ENCODE results near the gene MINDY2. TPM values are rescaled to one million over a fixed set of nuclear protein-coding genes. Genes with fewer than 3 reads are reported as not detected.

MINDY2 gene
- total and polyA plus RNA-seq, 2 of the 8 experiments (the other 6 are each of a cell fraction or from before 2014, with no cell fraction given), result 3.1 to 25.7 TPM

- Histone ChIP-seq H4K91ac (replicated peaks; ENCODE audit: insufficient read length, low read length) (no peak overlapping the region), H3K79me2 (ENCODE audit: control insufficient read depth in 1 of 2, insufficient read depth in 2 of 2, low read length in 2 of 2) (no peaks in the 10 kb centered on the region), H2BK20ac (ENCODE audit: low read length) (no peak overlapping the region), H4K20me1 (replicated peaks in 1 of 2; ENCODE audit: control insufficient read depth in 1 of 2, insufficient read depth in 2 of 2, low read length in 2 of 2) (no peaks in the 10 kb centered on the region), H3K14ac (ENCODE audit: insufficient read length) (no peak overlapping the region), H3K9ac (replicated peaks in 1 of 4; ENCODE audit: extremely low read depth in 1 of 4, low read depth in 3 of 4, low read length in 3 of 4) (no peak overlapping the region), H3K56ac (replicated peaks; ENCODE audit: insufficient read length, low read depth, low read length) (no peak overlapping the region), H2BK5ac (ENCODE audit: low read depth, low read length) (no peak overlapping the region), H2AK5ac (ENCODE audit: low read depth, low read length) (no peak overlapping the region), H2BK15ac (ENCODE audit: low read length) (no peak overlapping the region), H3K27ac (ENCODE audit: low read depth, low read length) (no peak overlapping the region), H3K27me3 (replicated peaks in 1 of 4; ENCODE audit: control insufficient read depth in 3 of 4, extremely low read depth in 1 of 4, insufficient read depth in 3 of 4, low read length in 3 of 4) (no peaks in the 10 kb centered on the region), H3K4ac (replicated peaks; ENCODE audit: insufficient read length, low read depth, low read length) (no peak overlapping the region), H3K9me3 (ENCODE audit: insufficient read depth in 2 of 2, low read depth in 1 of 2, low read length in 1 of 2) (no peaks in the 10 kb centered on the region), H2BK120ac (replicated peaks; ENCODE audit: low read depth, low read length) (no peak overlapping the region), H3K4me1 (replicated peaks in 1 of 4; ENCODE audit: control insufficient read depth in 3 of 4, insufficient read depth in 4 of 4, low read length in 3 of 4) (no peaks in the 10 kb centered on the region), H3K79me1 (ENCODE audit: low read depth, low read length) (no peaks in the 10 kb centered on the region), H3K23ac (ENCODE audit: insufficient read length) (no peak overlapping the region), H3K4me2 (ENCODE audit: insufficient read depth in 1 of 2, low read depth in 2 of 2, low read length in 2 of 2) (no peak overlapping the region), H3K18ac (ENCODE audit: extremely low read depth, low read length) (no peak overlapping the region), H3K36me3 (ENCODE audit: control insufficient read depth in 2 of 4, insufficient read depth in 4 of 4, low read length in 3 of 4) (no peaks in the 10 kb centered on the region), H4K5ac (ENCODE audit: insufficient read length, low read depth, low read length) (no peak overlapping the region), H2AFZ (ENCODE audit: low read length) (no peak overlapping the region), H3K23me2 (ENCODE audit: low read depth, low read length) (no peaks in the 10 kb centered on the region), H4K8ac (ENCODE audit: extremely low read depth, insufficient read depth, low read length) (no peak overlapping the region), H3K4me3 (ENCODE audit: extremely low read depth in 1 of 4, insufficient read depth in 2 of 4, low read depth in 3 of 4, low read length in 4 of 4) (no peak overlapping the region), H2BK12ac (ENCODE audit: low read depth, low read length) (no peak overlapping the region)
- 91% methylated on average over 7 of the region's 7 CpGs; no CpG with 5 or more reads in 1 of the 2 experiments for WGBS, 2 experiments (ENCODE audit: extremely low coverage in 1 of 2, insufficient coverage in 1 of 2, insufficient read length in 1 of 2, insufficient replicate concordance in 2 of 2, low coverage in 1 of 2, low lambda C conversion rate in 2 of 2, missing lambda C conversion rate in 1 of 2)
- no peak for FAIRE-seq
- no peak for DNase-seq (ENCODE audit: low read depth in 1 of 2, low spot score in 2 of 2)
- CTCF ChIA-PET (ENCODE audit: partially characterized antibody), result interaction anchor here (0.6 to 2.0 kb wide), 10 partner anchors 8 to 689 kb away, joined by 3 to 5 read pairs (median 4); no protein-coding TSS in a partner anchor
- POLR2A ChIA-PET (ENCODE audit: partially characterized antibody), result interaction anchor here (0.8 to 2.1 kb wide), 3 partner anchors 10 to 171 kb away, joined by 3 to 7 read pairs (median 7); partner anchors contain the start of genes ADAM10 and MINDY2
- no peak for TF ChIP-seq JUND (IDR thresholded peaks at IDR 0.05; ENCODE audit: low read length)
- TF ChIP-seq TAF1 (IDR thresholded peaks at IDR 0.05; ENCODE audit: low read depth, low read length), result no peak
- no peak for TF ChIP-seq CHD1 (IDR thresholded peaks at IDR 0.05; ENCODE audit: low read depth, low read length)
- TF ChIP-seq E2F6 (IDR thresholded peaks at IDR 0.05), result no peak
- no peak for TF ChIP-seq ZNF274 (IDR thresholded peaks at IDR 0.05; ENCODE audit: borderline replicate concordance, extremely low read depth, low read length)
- no peak for TF ChIP-seq MAFK (IDR thresholded peaks at IDR 0.05; ENCODE audit: low read depth, low read length)
- peak; percentile 33 to 45; a peak in 3 of 4 replicates for TF ChIP-seq RAD21 (IDR thresholded peaks at IDR 0.05 in 1 of 2, conservative IDR thresholded peaks at IDR 0.05 in 1 of 2; ENCODE audit: low read depth in 2 of 2, low read length in 2 of 2)
- TF ChIP-seq RBBP5 (IDR thresholded peaks at IDR 0.05; ENCODE audit: borderline replicate concordance, low read depth, low read length), result no peak
- no peak for TF ChIP-seq USF2 (IDR thresholded peaks at IDR 0.05; ENCODE audit: low read length)
- no peak for TF ChIP-seq SRF (IDR thresholded peaks at IDR 0.05; ENCODE audit: low read depth, low read length)
- no peak for TF ChIP-seq KDM1A (IDR thresholded peaks at IDR 0.05; ENCODE audit: borderline replicate concordance, low read length)
These were observed 10.6 kb upstream of the MINDY2 start for GRCh38 chr15:58760385-58761009.

Measured in H1 (cell line).